HEK293T (cell line): ENCODE measurements around the gene SCN8A.

Experiments
- BHLHE40 ChIP-seq: fragments of 450-650 bp; IDR thresholded peaks from 2 replicates; pipeline ENCODE4 v1.6.1; 2016; ENCODE audit warnings: mild to moderate bottlenecking, moderate library complexity, borderline replicate concordance
- CTBP1 ChIP-seq: fragments of 450-650 bp; IDR thresholded peaks from 2 replicates; pipeline ENCODE4 v1.6.1; 2016; ENCODE audit warnings: borderline replicate concordance
- ELF4 ChIP-seq: fragments of 450-650 bp; IDR thresholded peaks from 2 replicates; pipeline ENCODE4 v1.6.1; 2017; ENCODE audit warnings: antibody characterized with exemption
- FOXA1 ChIP-seq: fragments of 450-650 bp; IDR thresholded peaks from 2 replicates; pipeline ENCODE4 v1.6.1; 2016; ENCODE audit warnings: mild to moderate bottlenecking
- FOXK2 ChIP-seq: fragments of 450-650 bp; IDR thresholded peaks from 2 replicates; pipeline ENCODE4 v1.6.1; 2016; ENCODE audit warnings: mild to moderate bottlenecking
- FOXM1 ChIP-seq: fragments of 450-650 bp; IDR thresholded peaks from 2 replicates; pipeline ENCODE4 v1.6.1; 2017; ENCODE audit warnings: mild to moderate bottlenecking, borderline replicate concordance
- HDGF ChIP-seq: fragments of 450-650 bp; IDR thresholded peaks from 2 replicates; pipeline ENCODE4 v1.6.1; 2017; ENCODE audit warnings: antibody characterized with exemption, borderline replicate concordance
- LEF1 ChIP-seq: fragments of 450-650 bp; IDR thresholded peaks from 2 replicates; pipeline ENCODE4 v1.6.1; 2017; ENCODE audit warnings: mild to moderate bottlenecking, borderline replicate concordance
- NFRKB ChIP-seq: fragments of 450-650 bp; IDR thresholded peaks from 2 replicates; pipeline ENCODE4 v1.6.1; 2016; ENCODE audit warnings: mild to moderate bottlenecking, moderate library complexity
- SP1 ChIP-seq: fragments of 450-650 bp; IDR thresholded peaks from 2 replicates; pipeline ENCODE4 v1.6.1; 2017
- SUZ12 ChIP-seq: fragments of 450-650 bp; IDR thresholded peaks from 2 replicates; pipeline ENCODE4 v1.6.1; 2016; ENCODE audit warnings: mild to moderate bottlenecking
- TARDBP ChIP-seq: fragments of 450-650 bp; IDR thresholded peaks from 2 replicates; pipeline ENCODE4 v1.6.1; 2016
- ZNF384 ChIP-seq: fragments of 450-650 bp; IDR thresholded peaks from 2 replicates; pipeline ENCODE4 v1.6.1; 2016

DNA sequence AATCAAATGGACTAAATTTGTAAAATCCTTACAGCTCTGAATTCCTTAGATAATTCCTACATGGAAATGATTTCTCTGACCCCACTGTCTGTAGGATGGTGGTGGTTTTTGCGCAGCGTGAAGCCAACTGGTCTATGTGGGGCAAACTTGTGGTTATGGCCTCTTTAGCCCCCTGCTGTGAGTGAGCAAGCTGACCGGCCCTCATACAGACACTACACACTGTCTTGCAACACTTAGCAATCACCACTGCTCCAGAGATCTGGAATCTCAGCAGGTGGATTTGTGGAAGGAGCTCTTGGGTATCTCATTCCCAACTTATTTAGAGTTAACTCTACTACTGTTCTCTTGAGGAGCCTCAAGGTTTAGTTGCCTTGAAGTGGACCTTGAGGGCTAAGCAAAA is 70.2 kb downstream of the SCN8A start:
- TF ChIP-seq BHLHE40 = no peak
- TF ChIP-seq HDGF = no peak
- no peak for TF ChIP-seq SUZ12
- TF ChIP-seq SP1 = no peak
- TF ChIP-seq FOXK2 = no peak
- TF ChIP-seq CTBP1 = no peak
- TF ChIP-seq ELF4 = no peak
- no peak for TF ChIP-seq FOXM1
- TF ChIP-seq TARDBP = no peak
- no peak for TF ChIP-seq LEF1
- TF ChIP-seq FOXA1 = no peak
- no peak for TF ChIP-seq ZNF384
- no peak for TF ChIP-seq NFRKB
